HCT116 (cell line): ENCODE results near the gene EPHA10. TPM values are rescaled to one million over a fixed set of nuclear protein-coding genes. Genes with fewer than 3 reads are reported as not detected.

ENCODE experiments used
- ATAC-seq: fragments of 200-7000 bp; cut with Tn5 transposase; 2 replicates; pipeline ENCODE4 v1.9.1; 2020; ENCODE audit warnings: mild to moderate bottlenecking, moderate library complexity
- BruUV-seq: library from RNA; stranded (reverse); fragments of 400-500 nt; replicated peaks from 2 replicates; lab custom pipeline; 2021; lab: Mats Ljungman, UMichigan
- CTCF ChIA-PET: fragments of 300-600 bp; sonication (Branson Sonifier 250); formaldehyde crosslinking; loops from one replicate; lab custom pipeline; 2021; ENCODE audit warnings: antibody characterized with exemption; lab: Charles Lee
- POLR2A ChIA-PET: fragments of 300-600, 350-600 bp; sonication (Branson Sonifier 250); formaldehyde crosslinking; loops from one replicate; lab custom pipeline; 2021; ENCODE audit warnings: antibody characterized with exemption; lab: Charles Lee
- RAD21 ChIA-PET, 2 experiments: fragments of 300-600 bp; sonication (Branson Sonifier 250); formaldehyde crosslinking; loops; one replicate each; lab custom pipeline; 2023; ENCODE audit warnings: low total read pairs in 2 of 2; ENCODE audit not compliant: uncharacterized antibody in 2 of 2, unreplicated experiment in 2 of 2, low non-redundant PET in 1 of 2; lab: Charles Lee
- DNase-seq: peaks from one replicate; pipeline ENCODE4 v3.0.0-alpha.2; 2010; ENCODE audit warnings: low read depth, low spot score
- H2AFZ ChIP-seq: fragments of 200-600 bp; shearing (Covaris generic), sonication (generic); 2 replicates; pipeline ENCODE4 v1.6.1; 2017; ENCODE audit warnings: low read depth, mixed run types, mixed read lengths, antibody characterized with exemption, low read length; ENCODE audit not compliant: poor library complexity, severe bottlenecking
- H3K27ac ChIP-seq: 2 replicates; pipeline ENCODE4 v1.5.1; 2012; ENCODE audit warnings: low read depth, low read length
- H3K27me3 ChIP-seq: fragments of 200-600 bp; sonication (generic); 2 replicates; pipeline ENCODE4 v1.6.1; 2016; ENCODE audit warnings: mixed run types, low read length, mixed read lengths; ENCODE audit not compliant: insufficient read depth
- H3K36me3 ChIP-seq, 2 experiments: fragments of 200-500 bp in 1 of 2; fragments of 200-600 bp in 1 of 2; sonication (Bioruptor generic) in 1 of 2; sonication (generic) in 1 of 2; 2 replicates each; pipeline versions ENCODE4 v1.5.1 to v1.6.1; 2014 to 2016; ENCODE audit warnings: low read length in 2 of 2, inconsistent platforms in 1 of 2, mixed read lengths in 1 of 2, mixed run types in 1 of 2; ENCODE audit not compliant: insufficient read depth in 2 of 2, control insufficient read depth in 1 of 2
- H3K4me1 ChIP-seq, 2 experiments: fragments of 200-600 bp in 1 of 2; sonication (generic) in 1 of 2; 2 replicates each; pipeline versions ENCODE4 v1.5.1 to v1.6.1; 2012 to 2017; ENCODE audit warnings: low read length in 2 of 2, inconsistent platforms in 1 of 2, mild to moderate bottlenecking in 1 of 2, mixed read lengths in 1 of 2, mixed run types in 1 of 2, moderate library complexity in 1 of 2; ENCODE audit not compliant: insufficient read depth in 2 of 2, control insufficient read depth in 1 of 2
- H3K4me2 ChIP-seq: fragments of 200-600 bp; sonication (generic); 2 replicates; pipeline ENCODE4 v1.6.1; 2017; ENCODE audit warnings: mixed run types, low read length, mixed read lengths
- H3K4me3 ChIP-seq, 2 experiments: fragments of 200-600 bp in 1 of 2; sonication (generic) in 1 of 2; replicated peaks in 1 of 2; 2 replicates each; pipeline ENCODE4 v1.5.1; 2011 to 2016; ENCODE audit warnings: low read length in 2 of 2, control low read depth in 1 of 2, low read depth in 1 of 2, mild to moderate bottlenecking in 1 of 2, mixed read lengths in 1 of 2, mixed run types in 1 of 2
- H3K79me2 ChIP-seq: fragments of 200-600 bp; sonication (generic); 2 replicates; pipeline ENCODE4 v1.6.1; 2017; ENCODE audit warnings: mild to moderate bottlenecking, mixed run types, low read length, moderate library complexity, mixed read lengths; ENCODE audit not compliant: insufficient read depth
- H3K9ac ChIP-seq: fragments of 200-600 bp; sonication (generic); 2 replicates; pipeline ENCODE4 v1.6.1; 2016; ENCODE audit warnings: low read length, mixed read lengths
- H3K9me2 ChIP-seq: fragments of 200-600 bp; sonication (generic), shearing (Covaris generic); 2 replicates; pipeline ENCODE4 v1.6.1; 2017; ENCODE audit warnings: mixed run types, mild to moderate bottlenecking, moderate library complexity; ENCODE audit not compliant: insufficient read depth
- H3K9me3 ChIP-seq, 2 experiments: fragments of 200-500 bp in 1 of 2; fragments of 200-600 bp in 1 of 2; sonication (Bioruptor generic) in 1 of 2; sonication (generic) in 1 of 2; 2 replicates each; pipeline ENCODE4 v1.6.1; 2014 to 2017; ENCODE audit warnings: low read length in 2 of 2, mixed read lengths in 2 of 2, inconsistent platforms in 1 of 2, low read depth in 1 of 2, mild to moderate bottlenecking in 1 of 2, mixed run types in 1 of 2, moderate library complexity in 1 of 2; ENCODE audit not compliant: control insufficient read depth in 1 of 2, insufficient read depth in 1 of 2
- H4K20me1 ChIP-seq: fragments of 200-600 bp; sonication (generic), shearing (Covaris generic); 2 replicates; pipeline ENCODE4 v1.6.1; 2017; ENCODE audit warnings: mixed run types, mild to moderate bottlenecking, moderate library complexity; ENCODE audit not compliant: insufficient read depth
- CEBPB ChIP-seq: IDR thresholded peaks from 2 replicates; pipeline ENCODE4 v1.6.1; 2012; ENCODE audit warnings: low read depth
- EGR1 ChIP-seq: IDR thresholded peaks from 2 replicates; pipeline ENCODE4 v1.6.1; 2012; ENCODE audit warnings: low read depth
- EZH2 ChIP-seq: fragments of 200-600 bp; sonication (generic); IDR thresholded peaks from 2 replicates; pipeline ENCODE4 v1.6.1; 2017; ENCODE audit warnings: antibody characterized with exemption, mixed run types
- POLR2AphosphoS5 ChIP-seq: IDR thresholded peaks from 2 replicates; pipeline ENCODE4 v1.6.1; 2011; ENCODE audit warnings: mild to moderate bottlenecking, low read depth, low read length, moderate library complexity
- SIN3A ChIP-seq: IDR thresholded peaks from 2 replicates; pipeline ENCODE4 v1.6.1; 2012; ENCODE audit warnings: low read depth
- TCF7L2 ChIP-seq: IDR thresholded peaks from 2 replicates; pipeline ENCODE4 v1.7.0; 2011; ENCODE audit warnings: borderline replicate concordance, inconsistent platforms; ENCODE audit not compliant: insufficient read depth, insufficient read length; ENCODE audit errors: extremely low read depth
- YY1 ChIP-seq: IDR thresholded peaks from 2 replicates; pipeline ENCODE4 v1.6.1; 2011; ENCODE audit warnings: low read length, low read depth, moderate library complexity, mild to moderate bottlenecking; ENCODE audit not compliant: insufficient replicate concordance; ENCODE audit errors: extremely low read depth
- ZFX ChIP-seq: fragments of 450-650 bp; IDR thresholded peaks from 2 replicates; pipeline ENCODE4 v1.6.1; 2017
- ZNF274 ChIP-seq: fragments of 200-500 bp; sonication (Bioruptor generic); IDR thresholded peaks from 2 replicates; pipeline ENCODE4 v1.6.1; 2014; ENCODE audit warnings: mild to moderate bottlenecking, low read depth, low read length, inconsistent platforms
- intact Hi-C: fragments of 100-400 bp; cut with micrococcal nuclease; formaldehyde crosslinking; loops from 2 replicates; pipeline ENCODE4 v1.10.0; 2022
- total RNA-seq: library from RNA; stranded (reverse); gene quantifications from one replicate; pipeline ENCODE4 v1.2.1, GENCODE V29; 2021; ENCODE audit not compliant: unreplicated experiment
- TF ChIP-seq, protein P1 (sequence below): IDR thresholded peaks from 2 replicates; pipeline ENCODE4 v1.6.1; 2012; ENCODE audit warnings: low read depth
- TF ChIP-seq, protein P2 (sequence below): IDR thresholded peaks from 2 replicates; pipeline ENCODE4 v1.6.1; 2011; ENCODE audit warnings: mild to moderate bottlenecking, low read length, moderate library complexity; ENCODE audit not compliant: insufficient replicate concordance; ENCODE audit errors: extremely low read depth
- TF ChIP-seq, protein P3 (sequence below): IDR thresholded peaks from 2 replicates; pipeline ENCODE4 v1.6.1; 2012

Gene EPHA10
- total RNA-seq, 1 experiment from 2014 or later = 6.5 TPM

DNA sequence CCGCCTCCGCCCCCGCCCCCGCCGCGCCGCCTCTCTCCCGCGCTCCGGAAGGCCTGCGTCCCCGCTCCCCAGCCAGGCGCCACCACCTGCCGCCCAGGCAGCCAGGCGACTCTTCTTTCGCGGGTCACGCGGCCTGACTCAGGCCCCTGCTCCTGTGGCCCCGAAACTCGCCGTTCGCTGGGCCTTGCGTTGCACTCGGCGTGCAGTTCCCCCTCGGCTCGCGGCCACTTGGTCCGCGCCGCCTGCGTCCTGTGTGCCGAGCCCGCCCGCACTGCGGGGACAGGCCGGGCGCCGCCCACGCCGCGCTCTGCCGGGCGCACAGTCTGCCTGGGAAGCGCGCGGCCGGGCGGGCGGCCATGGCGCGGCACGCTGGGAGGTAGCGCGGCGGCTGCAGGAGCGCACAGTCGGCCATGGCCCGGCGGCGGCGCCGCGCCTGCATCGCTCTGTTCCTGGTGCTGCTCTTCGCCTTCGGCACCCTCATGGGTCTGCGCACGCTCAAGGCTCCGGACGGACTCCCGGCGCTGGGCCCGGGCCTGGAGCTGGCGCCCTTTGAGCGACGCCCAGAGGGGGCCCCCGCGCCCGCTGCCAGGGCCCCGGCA, 29.0 kb upstream of the EPHA10 start, which contains the start of gene MANEAL:
Gene MANEAL (plus strand): TSS at position 75 of the 599 bp plus-strand sequence. CDS start 336 bp downstream, at position 411.
- Histone ChIP-seq H2AFZ (no peak within 1 kb of the TSS), H3K9me3 (no peaks in the 10 kb centered on the region), H3K4me1 (peaks cover 10 to 17% of the 10 kb centered on the region in 2 experiments; a peak in 3 of 4 replicates), H3K79me2 (peaks cover 15% of the 10 kb centered on the region), H3K4me2 (peak within 1 kb of the TSS; percentile 91), H3K36me3 (peaks cover 2 to 4% of the 10 kb centered on the region in 2 experiments; a peak in 2 of 4 replicates), H3K27ac (peak within 1 kb of the TSS; percentile 84), H3K9me2 (no peaks in the 10 kb centered on the region), H4K20me1 (no peaks in the 10 kb centered on the region), H3K4me3 (peak within 1 kb of the TSS; percentile 63 to 76), H3K27me3 (no peaks in the 10 kb centered on the region), H3K9ac (peak within 1 kb of the TSS; percentile 70)
- ATAC-seq (peak; percentile 89), DNase-seq (peak; percentile 33)
- TF ChIP-seq TCF7L2 (peak; percentile 48), ZNF274 (no peak), CEBPB (no peak), ZFX (peak; percentile 94), EZH2 (no peak), EGR1 (peak; percentile 75), SIN3A (no peak), POLR2AphosphoS5 (peak; percentile 59), YY1 (peak; percentile 71)
- TF ChIP-seq, protein P1, sequence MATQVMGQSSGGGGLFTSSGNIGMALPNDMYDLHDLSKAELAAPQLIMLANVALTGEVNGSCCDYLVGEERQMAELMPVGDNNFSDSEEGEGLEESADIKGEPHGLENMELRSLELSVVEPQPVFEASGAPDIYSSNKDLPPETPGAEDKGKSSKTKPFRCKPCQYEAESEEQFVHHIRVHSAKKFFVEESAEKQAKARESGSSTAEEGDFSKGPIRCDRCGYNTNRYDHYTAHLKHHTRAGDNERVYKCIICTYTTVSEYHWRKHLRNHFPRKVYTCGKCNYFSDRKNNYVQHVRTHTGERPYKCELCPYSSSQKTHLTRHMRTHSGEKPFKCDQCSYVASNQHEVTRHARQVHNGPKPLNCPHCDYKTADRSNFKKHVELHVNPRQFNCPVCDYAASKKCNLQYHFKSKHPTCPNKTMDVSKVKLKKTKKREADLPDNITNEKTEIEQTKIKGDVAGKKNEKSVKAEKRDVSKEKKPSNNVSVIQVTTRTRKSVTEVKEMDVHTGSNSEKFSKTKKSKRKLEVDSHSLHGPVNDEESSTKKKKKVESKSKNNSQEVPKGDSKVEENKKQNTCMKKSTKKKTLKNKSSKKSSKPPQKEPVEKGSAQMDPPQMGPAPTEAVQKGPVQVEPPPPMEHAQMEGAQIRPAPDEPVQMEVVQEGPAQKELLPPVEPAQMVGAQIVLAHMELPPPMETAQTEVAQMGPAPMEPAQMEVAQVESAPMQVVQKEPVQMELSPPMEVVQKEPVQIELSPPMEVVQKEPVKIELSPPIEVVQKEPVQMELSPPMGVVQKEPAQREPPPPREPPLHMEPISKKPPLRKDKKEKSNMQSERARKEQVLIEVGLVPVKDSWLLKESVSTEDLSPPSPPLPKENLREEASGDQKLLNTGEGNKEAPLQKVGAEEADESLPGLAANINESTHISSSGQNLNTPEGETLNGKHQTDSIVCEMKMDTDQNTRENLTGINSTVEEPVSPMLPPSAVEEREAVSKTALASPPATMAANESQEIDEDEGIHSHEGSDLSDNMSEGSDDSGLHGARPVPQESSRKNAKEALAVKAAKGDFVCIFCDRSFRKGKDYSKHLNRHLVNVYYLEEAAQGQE = no peak
- TF ChIP-seq, protein P2, sequence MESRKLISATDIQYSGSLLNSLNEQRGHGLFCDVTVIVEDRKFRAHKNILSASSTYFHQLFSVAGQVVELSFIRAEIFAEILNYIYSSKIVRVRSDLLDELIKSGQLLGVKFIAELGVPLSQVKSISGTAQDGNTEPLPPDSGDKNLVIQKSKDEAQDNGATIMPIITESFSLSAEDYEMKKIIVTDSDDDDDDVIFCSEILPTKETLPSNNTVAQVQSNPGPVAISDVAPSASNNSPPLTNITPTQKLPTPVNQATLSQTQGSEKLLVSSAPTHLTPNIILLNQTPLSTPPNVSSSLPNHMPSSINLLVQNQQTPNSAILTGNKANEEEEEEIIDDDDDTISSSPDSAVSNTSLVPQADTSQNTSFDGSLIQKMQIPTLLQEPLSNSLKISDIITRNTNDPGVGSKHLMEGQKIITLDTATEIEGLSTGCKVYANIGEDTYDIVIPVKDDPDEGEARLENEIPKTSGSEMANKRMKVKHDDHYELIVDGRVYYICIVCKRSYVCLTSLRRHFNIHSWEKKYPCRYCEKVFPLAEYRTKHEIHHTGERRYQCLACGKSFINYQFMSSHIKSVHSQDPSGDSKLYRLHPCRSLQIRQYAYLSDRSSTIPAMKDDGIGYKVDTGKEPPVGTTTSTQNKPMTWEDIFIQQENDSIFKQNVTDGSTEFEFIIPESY = no peak
- TF ChIP-seq, protein P3, sequence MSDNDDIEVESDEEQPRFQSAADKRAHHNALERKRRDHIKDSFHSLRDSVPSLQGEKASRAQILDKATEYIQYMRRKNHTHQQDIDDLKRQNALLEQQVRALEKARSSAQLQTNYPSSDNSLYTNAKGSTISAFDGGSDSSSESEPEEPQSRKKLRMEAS = peak; percentile 74
- intact Hi-C loops = loop anchor here (5.0 kb wide), 1 partner anchor 102 kb away; the partner anchor contains the start of gene CDCA8
- no TSS peak for BruUV-seq
- ChIA-PET RAD21 (no interaction called here), POLR2A (interaction anchor here (1.1 kb wide), 1 partner anchor 14 kb away, joined by 4 read pairs; the partner anchor contains the start of genes C1orf122 and YRDC), CTCF (no interaction called here)
